BJ (cell line): ENCODE results near the gene GSK3B. TPM values are rescaled to one million over a fixed set of nuclear protein-coding genes. Genes with fewer than 3 reads are reported as not detected.
"Not testable (repeated sequence)": the region's sequence is repeated elsewhere in the genome, so short reads cannot be mapped to it uniquely, and the experiment has no call there.

Source experiments
- CTCF ChIA-PET: fragments of 350-600 bp; formaldehyde crosslinking; extraction: SDS; loops from one replicate; lab custom pipeline; 2021; ENCODE audit warnings: antibody characterized with exemption, inconsistent platforms; lab: Yijun Ruan, JAX
- POLR2A ChIA-PET: fragments of 300-600 bp; sonication (Branson Sonifier 250); formaldehyde crosslinking; extraction: SDS; loops from one replicate; lab custom pipeline; 2021; ENCODE audit warnings: antibody characterized with exemption; lab: Charles Lee
- DNase-seq: peaks from one replicate; pipeline ENCODE4 v3.0.0-alpha.2; 2011; ENCODE audit warnings: low read depth
- H3K27me3 ChIP-seq: 2 replicates; pipeline ENCODE4 v1.6.0; 2011; ENCODE audit warnings: low read length; ENCODE audit not compliant: control insufficient read depth, insufficient read depth
- H3K36me3 ChIP-seq: 2 replicates; pipeline ENCODE4 v1.5.1; 2011; ENCODE audit warnings: low read length; ENCODE audit not compliant: control insufficient read depth, insufficient read depth
- H3K4me3 ChIP-seq: 2 replicates; pipeline ENCODE4 v1.5.1; 2011; ENCODE audit warnings: low read depth, mild to moderate bottlenecking, control low read depth, low read length
- CTCF ChIP-seq: IDR thresholded peaks from 2 replicates; pipeline ENCODE4 v1.5.1; 2011; ENCODE audit warnings: low read depth, mild to moderate bottlenecking, control low read depth, inconsistent platforms, low read length, moderate library complexity; ENCODE audit not compliant: insufficient read depth
- polyA plus RNA-seq: library from polyadenylated mRNA; depleted of rRNA; stranded (reverse); fragments of >200 nt; gene quantifications from 2 replicates; pipeline ENCODE4 v1.2.3, GENCODE V29; 2011

Gene GSK3B
- polyA plus RNA-seq, 1 experiment, result 25.4 TPM

DNA sequence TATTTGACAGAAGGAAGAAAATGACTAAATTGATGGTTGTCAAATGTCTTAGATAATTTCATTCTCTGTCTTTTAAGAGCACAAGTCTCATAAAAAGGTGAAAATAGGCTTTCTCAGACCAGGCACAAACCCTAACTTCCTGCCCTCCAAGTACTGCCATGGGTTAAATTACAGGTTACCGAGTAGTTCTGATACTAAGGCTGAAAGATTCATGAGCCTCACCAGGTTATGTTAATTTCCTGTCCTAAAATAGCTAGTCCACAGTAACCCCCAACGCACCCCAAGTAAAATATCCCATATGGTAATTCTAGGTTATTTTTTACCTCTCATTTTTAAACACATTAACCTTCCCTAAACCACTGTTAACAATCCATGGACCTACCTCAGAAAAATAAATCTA is 42.0 kb downstream of the GSK3B start:
- ChIA-PET POLR2A (no interaction called here), CTCF (interaction anchor here (0.6 kb wide), 1 partner anchor 23 kb away, joined by 3 read pairs; no protein-coding TSS in a partner anchor)
- H3K4me3 ChIP-seq, result no peak overlapping the region
- DNase-seq, result no peak
- no peaks in the 10 kb centered on the region for H3K27me3 ChIP-seq
- TF ChIP-seq CTCF, result no peak
- H3K36me3 ChIP-seq, result no peaks in the 10 kb centered on the region

DNA sequence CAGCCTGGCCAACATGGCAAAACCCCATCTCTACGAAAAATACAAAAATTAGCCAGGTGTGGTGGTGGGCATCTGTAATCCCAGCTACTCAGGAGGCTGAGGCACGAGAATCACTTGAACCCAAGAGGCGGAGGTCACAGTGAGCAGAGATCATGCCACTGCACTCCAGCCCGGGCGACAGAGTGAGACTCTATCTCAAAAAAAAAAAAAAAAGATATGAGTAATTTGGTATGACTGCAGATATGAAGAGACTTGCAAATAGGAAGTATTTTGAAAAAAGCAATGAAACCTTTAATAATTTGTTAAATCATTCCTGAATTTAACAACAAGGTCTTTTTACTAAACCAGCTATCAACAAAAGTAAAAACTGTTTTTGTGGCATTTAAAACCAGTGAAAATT is 42.7 kb downstream of the GSK3B start:
- DNase-seq, H3K4me3 ChIP-seq, POLR2A ChIA-PET, H3K27me3 ChIP-seq, H3K36me3 ChIP-seq: not testable (repeated sequence)
- CTCF ChIA-PET, result interaction anchor here (0.6 kb wide), 1 partner anchor 24 kb away, joined by 3 read pairs; no protein-coding TSS in a partner anchor

GRCh38 chr3:120049881-120050539 is 44.2 kb downstream of the GSK3B start:
- no peak for DNase-seq
- no peak overlapping the region for H3K4me3 ChIP-seq
- no peaks in the 10 kb centered on the region for H3K36me3 ChIP-seq
- POLR2A ChIA-PET, result interaction anchor here (0.6 kb wide), 1 partner anchor 18 kb away, joined by 11 read pairs; no protein-coding TSS in a partner anchor
- H3K27me3 ChIP-seq, result no peaks in the 10 kb centered on the region
- no peak for TF ChIP-seq CTCF
- CTCF ChIA-PET, result no interaction called here

DNA sequence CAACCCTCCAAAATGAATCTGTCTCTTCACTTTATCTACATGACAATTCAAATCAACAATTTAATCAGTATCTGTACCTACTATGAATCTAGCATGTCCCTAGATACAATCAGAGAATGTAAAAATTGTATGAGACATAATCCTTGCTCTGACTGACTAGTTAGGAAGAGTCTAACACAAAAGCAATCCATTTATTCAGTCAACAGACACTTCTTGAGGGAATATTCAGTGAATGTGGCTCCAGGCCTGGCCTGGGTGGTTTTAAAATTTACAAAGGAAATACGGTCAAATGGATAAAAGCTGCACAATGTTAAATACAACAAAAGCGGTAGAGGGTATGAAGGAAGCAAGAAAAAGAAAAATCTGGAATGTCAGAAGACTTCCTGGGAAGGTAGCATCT is 45.2 kb downstream of the GSK3B start:
- POLR2A ChIA-PET, result no interaction called here
- no peaks in the 10 kb centered on the region for H3K36me3 ChIP-seq
- DNase-seq, result no peak
- CTCF ChIA-PET, result no interaction called here
- no peak for TF ChIP-seq CTCF
- no peaks in the 10 kb centered on the region for H3K27me3 ChIP-seq
- H3K4me3 ChIP-seq, result no peak overlapping the region

DNA sequence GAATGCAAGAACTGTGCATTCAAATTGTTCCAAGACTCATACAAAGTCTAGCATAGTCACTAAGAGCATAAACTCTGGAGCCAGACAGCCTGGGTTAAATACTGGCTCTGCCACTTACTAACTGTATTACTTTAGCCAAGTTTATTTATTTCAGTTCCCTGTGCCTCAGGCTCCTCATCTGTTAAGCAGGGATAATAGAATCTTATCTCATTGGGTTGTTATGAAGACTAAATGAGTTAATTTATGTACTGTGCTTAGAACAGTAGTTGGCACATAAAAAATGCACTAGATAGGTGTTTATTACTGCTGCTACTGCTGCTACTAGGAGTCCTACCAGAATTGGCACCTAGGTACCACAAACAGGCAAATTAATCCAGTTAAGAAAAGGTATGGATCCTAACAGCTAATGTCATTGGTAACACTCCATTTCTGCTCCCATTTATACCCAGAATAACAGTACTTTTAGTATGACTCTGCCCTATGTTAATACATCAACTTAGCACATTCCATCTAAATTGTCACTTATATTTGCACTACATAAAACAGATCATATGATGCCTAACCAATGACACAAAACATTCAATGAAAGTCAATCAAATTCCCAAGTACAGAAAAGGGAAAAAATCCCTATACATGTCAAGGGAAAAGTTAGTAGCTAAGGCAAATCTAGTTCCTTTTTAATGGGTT is 45.7 kb downstream of the GSK3B start:
- POLR2A ChIA-PET, result no interaction called here
- no peak overlapping the region for H3K4me3 ChIP-seq
- no peak for DNase-seq
- no peak for TF ChIP-seq CTCF
- no peaks in the 10 kb centered on the region for H3K36me3 ChIP-seq
- CTCF ChIA-PET, result no interaction called here
- no peaks in the 10 kb centered on the region for H3K27me3 ChIP-seq
